Sigmoid colon (tissue), 7 donors: ENCODE measurements around the gene TPK1. TPM values are rescaled to one million over a fixed set of nuclear protein-coding genes. Genes with fewer than 3 reads are reported as not detected.

Experiments used
- DNase-seq: peaks from one replicate; pipeline ENCODE4 v3.0.0-alpha.2; 2019
- H3K27ac ChIP-seq, 4 donors: fragments of 200-600 bp; sonication (generic); one replicate each; pipeline ENCODE4 v1.5.1; 2016 to 2019; ENCODE audit warnings: mild to moderate bottlenecking in 1 of 4
- H3K27me3 ChIP-seq, 3 donors: fragments of 200-600 bp; sonication (generic); one replicate each; pipeline ENCODE4 v1.5.1; 2019; ENCODE audit warnings: mild to moderate bottlenecking in 1 of 3
- H3K36me3 ChIP-seq, 4 donors: fragments of 200-600 bp; sonication (generic); one replicate each; pipeline ENCODE4 v1.5.1; 2016 to 2019
- H3K4me1 ChIP-seq, 4 donors: fragments of 200-600 bp; sonication (generic); one replicate each; pipeline ENCODE4 v1.5.1; 2017 to 2019
- H3K4me3 ChIP-seq, 4 donors: fragments of 200-600 bp; sonication (generic); one replicate each; pipeline ENCODE4 v1.5.1; 2017 to 2019; ENCODE audit warnings: mild to moderate bottlenecking in 2 of 4, moderate library complexity in 1 of 4
- H3K9me3 ChIP-seq, 4 donors: fragments of 200-600 bp in 3 of 4; sonication (generic) in 3 of 4; one replicate each; pipeline versions ENCODE4 v1.5.1 to v1.6.1; 2013 to 2019
- CTCF ChIP-seq, 4 experiments: fragments of 450-650 bp in 3 of 4; fragments of 200-600 bp in 1 of 4; IDR thresholded peaks; one replicate each; pipeline ENCODE4 v1.5.1; 2016 to 2019; ENCODE audit warnings: antibody characterized with exemption in 4 of 4, mild to moderate bottlenecking in 3 of 4, moderate library complexity in 2 of 4
- EP300 ChIP-seq, 4 donors: sonication (generic); formaldehyde crosslinking; IDR thresholded peaks; one replicate each; pipeline ENCODE4 v1.6.1; 2017; ENCODE audit warnings: antibody characterized with exemption in 4 of 4
- POLR2A ChIP-seq, 2 donors: fragments of 450-650 bp; IDR thresholded peaks; one replicate each; pipeline ENCODE4 v1.6.1; 2016; ENCODE audit warnings: antibody characterized with exemption in 2 of 2, mild to moderate bottlenecking in 2 of 2, moderate library complexity in 2 of 2
- POLR2AphosphoS5 ChIP-seq, 4 donors: sonication (generic); formaldehyde crosslinking; IDR thresholded peaks; one replicate each; pipeline ENCODE4 v1.6.1; 2017; ENCODE audit warnings: antibody characterized with exemption in 4 of 4
- WGBS, 2 donors: extraction: QIAGEN DNeasy Blood & Tissue Kit; methylation state at CpG; one replicate each; pipeline ENCODE4 v1.1.7; 2013; 5-methylcytosine and 5-hydroxymethylcytosine counted together
- intact Hi-C: fragments of 100-400 bp; cut with DNase I; formaldehyde crosslinking; loops from one replicate; pipeline ENCODE4 v1.15.1; 2023
- polyA plus RNA-seq, 3 donors: library from polyadenylated mRNA; stranded (reverse); fragments of 200-250 nt; gene quantifications; one replicate each; pipeline ENCODE4 v1.2.3, GENCODE V29; 2013
- total RNA-seq, 4 donors: library from RNA; depleted of rRNA; stranded (reverse); fragments of >200 nt; gene quantifications; one replicate each; pipeline ENCODE4 v1.1.0, GENCODE V29; 2016
- donor health status: healthy with polysubstance abuse.
- donor health status: Bipolar disorder and iron deficiency.
- donor health status: healthy.

Gene TPK1
- total and polyA plus RNA-seq, 7 donors, result 4.1 to 14.3 (median 7.2) TPM

DNA sequence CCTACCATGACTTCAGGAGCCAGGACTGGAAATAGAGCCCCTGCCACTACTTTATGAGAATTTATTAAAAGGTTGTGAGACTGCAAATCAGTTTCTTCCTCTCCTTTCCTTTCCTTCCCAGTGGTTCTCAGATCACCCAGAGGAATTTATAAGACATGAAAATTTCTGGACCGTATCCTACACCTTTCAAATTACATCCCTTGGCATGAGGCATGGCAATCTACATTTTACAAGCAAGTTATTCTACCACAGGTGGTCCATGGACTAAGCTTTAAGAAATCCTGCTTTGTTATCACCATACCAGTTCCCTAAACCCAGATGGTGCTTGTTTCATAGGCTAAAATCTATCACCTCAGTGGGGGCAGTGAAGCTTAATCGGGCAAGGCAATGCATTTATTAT, 66.5 kb downstream of the TPK1 start:
- intact Hi-C loops, result no loop called here
- H3K4me1 ChIP-seq, result no peaks in the 10 kb centered on the region
- H3K4me3 ChIP-seq, result no peak overlapping the region
- H3K27me3 ChIP-seq, result no peaks in the 10 kb centered on the region
- no peak for DNase-seq
- no peaks in the 10 kb centered on the region for H3K9me3 ChIP-seq
- WGBS, 2 donors, result 94 to 96% methylated on average over 2 of the region's 2 CpGs
- TF ChIP-seq CTCF (IDR thresholded peaks at IDR 0.05), result no peak
- no peak for TF ChIP-seq POLR2A (IDR thresholded peaks at IDR 0.05)
- no peak for TF ChIP-seq POLR2AphosphoS5 (IDR thresholded peaks at IDR 0.05)
- TF ChIP-seq EP300 (IDR thresholded peaks at IDR 0.05), result no peak
- H3K27ac ChIP-seq, result no peak overlapping the region
- H3K36me3 ChIP-seq, result no peaks in the 10 kb centered on the region

DNA sequence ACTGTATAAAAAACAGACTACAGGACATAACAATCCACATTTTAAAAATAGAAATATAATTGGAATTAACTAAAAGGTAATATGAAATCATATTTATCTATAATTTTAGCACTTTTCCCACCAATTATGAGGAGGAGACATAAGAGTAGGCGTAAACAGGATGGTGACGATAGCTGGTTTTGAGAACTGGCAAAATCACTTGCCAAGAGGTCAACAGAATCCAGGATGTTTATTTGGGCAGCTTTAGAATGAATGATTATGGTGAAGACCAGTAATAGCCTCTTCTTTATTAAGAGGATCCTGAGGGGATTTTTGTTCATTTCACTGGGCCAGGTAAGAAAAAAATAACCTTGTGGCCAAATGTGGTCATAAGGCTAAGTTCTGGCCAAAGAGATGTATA, 67.2 kb downstream of the TPK1 start:
- H3K27ac ChIP-seq, result no peak overlapping the region
- 86 to 93% methylated on average over 2 of the region's 2 CpGs for WGBS, 2 donors
- no peak for DNase-seq
- TF ChIP-seq EP300 (IDR thresholded peaks at IDR 0.05), result no peak
- no peak for TF ChIP-seq POLR2A (IDR thresholded peaks at IDR 0.05)
- TF ChIP-seq POLR2AphosphoS5 (IDR thresholded peaks at IDR 0.05), result no peak
- no peak for TF ChIP-seq CTCF (IDR thresholded peaks at IDR 0.05)
- no peaks in the 10 kb centered on the region for H3K27me3 ChIP-seq
- H3K9me3 ChIP-seq, result no peaks in the 10 kb centered on the region
- intact Hi-C loops, result no loop called here
- no peak overlapping the region for H3K4me3 ChIP-seq
- no peaks in the 10 kb centered on the region for H3K4me1 ChIP-seq
- no peaks in the 10 kb centered on the region for H3K36me3 ChIP-seq

DNA sequence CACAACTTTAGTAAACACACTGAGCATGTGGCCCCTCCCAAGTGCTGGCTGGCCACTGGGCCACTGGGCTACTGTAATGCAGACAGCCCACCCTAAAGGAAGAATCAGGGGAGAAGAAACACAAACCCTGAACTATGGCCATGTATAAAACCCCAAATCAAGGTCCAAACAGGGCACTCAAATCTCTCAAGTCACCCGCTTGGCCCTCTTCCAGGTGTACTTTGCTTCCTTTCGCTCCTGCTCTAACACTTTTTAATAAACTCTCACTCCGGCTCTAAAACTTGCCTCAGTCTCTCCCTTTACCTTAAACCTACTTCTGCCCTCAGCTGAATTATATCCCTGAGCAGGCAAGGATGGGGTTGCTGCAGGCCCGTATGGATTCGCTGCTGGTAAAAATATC, 72.6 kb downstream of the TPK1 start:
- H3K9me3 ChIP-seq, result no peaks in the 10 kb centered on the region
- no peaks in the 10 kb centered on the region for H3K27me3 ChIP-seq
- H3K27ac ChIP-seq, result no peak overlapping the region
- DNase-seq, result no peak
- TF ChIP-seq CTCF (IDR thresholded peaks at IDR 0.05) (no peak), POLR2AphosphoS5 (IDR thresholded peaks at IDR 0.05) (no peak), POLR2A (IDR thresholded peaks at IDR 0.05) (no peak), EP300 (IDR thresholded peaks at IDR 0.05) (no peak)
- WGBS, 2 donors, result 63 to 81% methylated on average over 5 of the region's 5 CpGs
- no peaks in the 10 kb centered on the region for H3K36me3 ChIP-seq
- intact Hi-C loops, result no loop called here
- no peaks in the 10 kb centered on the region for H3K4me1 ChIP-seq
- H3K4me3 ChIP-seq, result no peak overlapping the region

DNA sequence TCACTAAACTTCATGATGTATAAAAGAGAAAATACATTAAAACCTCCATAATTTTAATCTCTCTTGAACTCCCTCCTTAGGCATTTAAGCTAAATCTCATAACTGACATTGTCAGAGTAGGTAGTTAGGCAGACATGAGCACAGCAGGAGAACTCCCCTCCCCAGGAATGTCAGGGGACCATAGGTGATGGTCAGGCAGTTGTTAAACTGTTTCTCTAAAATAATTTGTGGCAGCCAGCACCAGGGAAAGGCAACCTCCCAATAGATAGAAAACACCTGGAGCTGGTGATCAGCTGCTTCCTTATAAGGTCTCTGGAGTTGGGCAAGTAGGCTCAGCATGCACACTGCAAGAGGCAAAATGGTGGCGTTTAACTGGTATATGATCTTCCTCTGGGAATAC, 73.0 kb downstream of the TPK1 start:
- intact Hi-C loops, result no loop called here
- Histone ChIP-seq H3K4me3 (no peak overlapping the region), H3K9me3 (no peaks in the 10 kb centered on the region), H3K36me3 (no peaks in the 10 kb centered on the region), H3K4me1 (no peaks in the 10 kb centered on the region), H3K27ac (no peak overlapping the region), H3K27me3 (no peaks in the 10 kb centered on the region)
- TF ChIP-seq EP300 (IDR thresholded peaks at IDR 0.05) (no peak), CTCF (IDR thresholded peaks at IDR 0.05) (no peak), POLR2A (IDR thresholded peaks at IDR 0.05) (no peak), POLR2AphosphoS5 (IDR thresholded peaks at IDR 0.05) (no peak)
- no peak for DNase-seq
- WGBS, 2 donors, result 79 to 84% methylated on average over 1 of the region's 1 CpG

GRCh38 chr7:144761493-144761892, 74.4 kb downstream of the TPK1 start:
- no peak for DNase-seq
- H3K27ac ChIP-seq, result no peak overlapping the region
- H3K27me3 ChIP-seq, result no peaks in the 10 kb centered on the region
- TF ChIP-seq POLR2AphosphoS5 (IDR thresholded peaks at IDR 0.05), result no peak
- TF ChIP-seq EP300 (IDR thresholded peaks at IDR 0.05), result no peak
- TF ChIP-seq POLR2A (IDR thresholded peaks at IDR 0.05), result no peak
- no peaks in the 10 kb centered on the region for H3K4me1 ChIP-seq
- H3K4me3 ChIP-seq, result no peak overlapping the region
- no peaks in the 10 kb centered on the region for H3K9me3 ChIP-seq
- WGBS, 2 donors, result 89 to 90% methylated on average over 5 of the region's 5 CpGs
- H3K36me3 ChIP-seq, result no peaks in the 10 kb centered on the region
- intact Hi-C loops, result no loop called here
